ENCODE measurements around the gene NVL. TPM values are rescaled to one million over a fixed set of nuclear protein-coding genes. Genes with fewer than 3 reads are reported as not detected.

NVL gene
- total and polyA plus RNA-seq, 8 donors: 9.6 to 35.9 (median 12.3) TPM

GRCh38 chr1:224273641-224274040, 56.3 kb downstream of the NVL start:
- intact Hi-C loops (cut with DNase I): no loop called here
- Histone ChIP-seq H3K27ac (no peak overlapping the region), H3K4me1 (no peaks in the 10 kb centered on the region), H3K4me3 (no peak overlapping the region), H3K36me3 (peaks cover 3 to 8% (median 7%) of the 10 kb centered on the region in 3 donors), H3K9me3 (no peaks in the 10 kb centered on the region), H3K27me3 (no peaks in the 10 kb centered on the region)
- ATAC-seq: no peak
- FAIRE-seq: no peak
- no peak for TF ChIP-seq CTCF (IDR thresholded peaks at IDR 0.05)
- no peak for DNase-seq
- 91 to 94% methylated on average over 2 of the region's 2 CpGs for WGBS, 2 donors

- no peak for TF ChIP-seq CTCF (IDR thresholded peaks at IDR 0.05)
- no peaks in the 10 kb centered on the region for H3K27me3 ChIP-seq
- H3K9me3 ChIP-seq: no peaks in the 10 kb centered on the region
- no peak for DNase-seq
- H3K4me3 ChIP-seq: no peak overlapping the region
- FAIRE-seq: no peak
- no peak overlapping the region for H3K27ac ChIP-seq
- ATAC-seq: no peak
- H3K36me3 ChIP-seq: peaks cover 5 to 11% (median 8%) of the 10 kb centered on the region in 3 donors
- no peaks in the 10 kb centered on the region for H3K4me1 ChIP-seq
- 95 to 100% methylated on average over 3 of the region's 3 CpGs for WGBS, 2 donors
- intact Hi-C loops (cut with DNase I): no loop called here
Measured at GRCh38 chr1:224271106-224271505, 58.9 kb downstream of the NVL start.

GRCh38 chr1:224267925-224268324, 62.0 kb downstream of the NVL start:
- TF ChIP-seq CTCF (IDR thresholded peaks at IDR 0.05): no peak
- Histone ChIP-seq H3K4me3 (no peak overlapping the region), H3K9me3 (no peaks in the 10 kb centered on the region), H3K4me1 (no peaks in the 10 kb centered on the region), H3K27ac (no peak overlapping the region), H3K36me3 (peaks cover 0 to 9% (median 0%) of the 10 kb centered on the region in 3 donors), H3K27me3 (no peaks in the 10 kb centered on the region)
- intact Hi-C loops (cut with DNase I): no loop called here
- 94 to 97% methylated on average over 4 of the region's 4 CpGs for WGBS, 2 donors
- no peak for ATAC-seq
- no peak for DNase-seq
- no peak for FAIRE-seq

GRCh38 chr1:224266915-224267856, 62.8 kb downstream of the NVL start:
- no peak for TF ChIP-seq CTCF (IDR thresholded peaks at IDR 0.05)
- WGBS, 2 donors: 91 to 93% methylated on average over 11 of the region's 11 CpGs

More at GRCh38 chr1:224266915-224267856, 62.8 kb downstream of the NVL start:
- H3K9me3 ChIP-seq: no peaks in the 10 kb centered on the region
- H3K4me1 ChIP-seq: no peaks in the 10 kb centered on the region
- ATAC-seq (no peak), DNase-seq (no peak), FAIRE-seq (no peak)
- H3K4me3 ChIP-seq: no peak overlapping the region
- intact Hi-C loops (cut with DNase I): no loop called here
- H3K36me3 ChIP-seq: peaks cover 0 to 9% (median 0%) of the 10 kb centered on the region in 3 donors
- no peaks in the 10 kb centered on the region for H3K27me3 ChIP-seq
- no peak overlapping the region for H3K27ac ChIP-seq
